Measurements from ENCODE around the gene GABRD.

GRCh38 chr1:2030076-2030871, 11.1 kb downstream of the GABRD start:
- TF ChIP-seq, protein P1, sequence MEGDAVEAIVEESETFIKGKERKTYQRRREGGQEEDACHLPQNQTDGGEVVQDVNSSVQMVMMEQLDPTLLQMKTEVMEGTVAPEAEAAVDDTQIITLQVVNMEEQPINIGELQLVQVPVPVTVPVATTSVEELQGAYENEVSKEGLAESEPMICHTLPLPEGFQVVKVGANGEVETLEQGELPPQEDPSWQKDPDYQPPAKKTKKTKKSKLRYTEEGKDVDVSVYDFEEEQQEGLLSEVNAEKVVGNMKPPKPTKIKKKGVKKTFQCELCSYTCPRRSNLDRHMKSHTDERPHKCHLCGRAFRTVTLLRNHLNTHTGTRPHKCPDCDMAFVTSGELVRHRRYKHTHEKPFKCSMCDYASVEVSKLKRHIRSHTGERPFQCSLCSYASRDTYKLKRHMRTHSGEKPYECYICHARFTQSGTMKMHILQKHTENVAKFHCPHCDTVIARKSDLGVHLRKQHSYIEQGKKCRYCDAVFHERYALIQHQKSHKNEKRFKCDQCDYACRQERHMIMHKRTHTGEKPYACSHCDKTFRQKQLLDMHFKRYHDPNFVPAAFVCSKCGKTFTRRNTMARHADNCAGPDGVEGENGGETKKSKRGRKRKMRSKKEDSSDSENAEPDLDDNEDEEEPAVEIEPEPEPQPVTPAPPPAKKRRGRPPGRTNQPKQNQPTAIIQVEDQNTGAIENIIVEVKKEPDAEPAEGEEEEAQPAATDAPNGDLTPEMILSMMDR (IDR thresholded peaks at IDR 0.05; ENCODE audit: low read depth, low read length): no peak
- no peak for TF ChIP-seq POLR2A (IDR thresholded peaks at IDR 0.05; ENCODE audit: extremely low read depth, insufficient read length)
- TF ChIP-seq, protein P2, sequence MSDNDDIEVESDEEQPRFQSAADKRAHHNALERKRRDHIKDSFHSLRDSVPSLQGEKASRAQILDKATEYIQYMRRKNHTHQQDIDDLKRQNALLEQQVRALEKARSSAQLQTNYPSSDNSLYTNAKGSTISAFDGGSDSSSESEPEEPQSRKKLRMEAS (IDR thresholded peaks at IDR 0.05; ENCODE audit: low read depth, low read length): no peak
